Measurements from ENCODE around the gene SLC9C1. TPM values are rescaled to one million over a fixed set of nuclear protein-coding genes. Genes with fewer than 3 reads are reported as not detected.

SLC9C1 gene
- total RNA-seq, 1 donor from 2014 or later = 0.99 TPM

- H3K27me3 Mint-ChIP-seq = peaks cover 26% of the 10 kb centered on the region
- H3K27ac Mint-ChIP-seq = no peak overlapping the region
- H3K4me3 Mint-ChIP-seq = no peak overlapping the region
- peaks cover 14% of the 10 kb centered on the region for H3K36me3 Mint-ChIP-seq
- peaks cover 7% of the 10 kb centered on the region for H3K4me1 Mint-ChIP-seq (ENCODE audit: unreplicated experiment)
- no peak for TF ChIP-seq CTCF (conservative IDR thresholded peaks at IDR 0.05)
- H3K9me3 Mint-ChIP-seq = no peaks in the 10 kb centered on the region
- no peak for DNase-seq (ENCODE audit: extremely low spot score, unreplicated experiment)
These were observed 37.8 kb upstream of the SLC9C1 start for GRCh38 chr3:112331851-112332250.

- H3K9me3 Mint-ChIP-seq = no peaks in the 10 kb centered on the region
- H3K4me3 Mint-ChIP-seq = no peak overlapping the region
- H3K27me3 Mint-ChIP-seq = no peaks in the 10 kb centered on the region
- H3K4me1 Mint-ChIP-seq (ENCODE audit: unreplicated experiment) = no peaks in the 10 kb centered on the region
- DNase-seq (ENCODE audit: extremely low spot score, unreplicated experiment) = no peak
- no peak overlapping the region for H3K27ac Mint-ChIP-seq
- H3K36me3 Mint-ChIP-seq = no peaks in the 10 kb centered on the region
- TF ChIP-seq CTCF (conservative IDR thresholded peaks at IDR 0.05) = peak; percentile 82
These were observed 33.4 kb upstream of the SLC9C1 start for GRCh38 chr3:112327371-112327951.

- Mint-ChIP-seq H3K9me3 (no peaks in the 10 kb centered on the region), H3K4me1 (ENCODE audit: unreplicated experiment) (peaks cover 14% of the 10 kb centered on the region), H3K4me3 (peak overlapping the region; percentile 65), H3K36me3 (no peaks in the 10 kb centered on the region), H3K27me3 (no peaks in the 10 kb centered on the region), H3K27ac (peak overlapping the region; percentile 48)
- TF ChIP-seq CTCF (conservative IDR thresholded peaks at IDR 0.05) = no peak
- DNase-seq (ENCODE audit: extremely low spot score, unreplicated experiment) = no peak
These were observed 28.0 kb upstream of the SLC9C1 start for GRCh38 chr3:112321867-112322652.

- H3K27me3 Mint-ChIP-seq = no peaks in the 10 kb centered on the region
- no peak for TF ChIP-seq CTCF (conservative IDR thresholded peaks at IDR 0.05)
- H3K4me1 Mint-ChIP-seq (ENCODE audit: unreplicated experiment) = peaks cover 14% of the 10 kb centered on the region
- no peaks in the 10 kb centered on the region for H3K36me3 Mint-ChIP-seq
- H3K27ac Mint-ChIP-seq = no peak overlapping the region
- no peak for DNase-seq (ENCODE audit: extremely low spot score, unreplicated experiment)
- H3K9me3 Mint-ChIP-seq = no peaks in the 10 kb centered on the region
- peak overlapping the region; percentile 2 for H3K4me3 Mint-ChIP-seq
These were observed 26.7 kb upstream of the SLC9C1 start for GRCh38 chr3:112320691-112321090.

GRCh38 chr3:112319516-112320276 is 25.7 kb upstream of the SLC9C1 start:
- Mint-ChIP-seq H3K27me3 (no peaks in the 10 kb centered on the region), H3K4me1 (ENCODE audit: unreplicated experiment) (peaks cover 14% of the 10 kb centered on the region), H3K27ac (no peak overlapping the region), H3K36me3 (peaks cover 5% of the 10 kb centered on the region), H3K9me3 (peaks cover 5% of the 10 kb centered on the region), H3K4me3 (no peak overlapping the region)
- TF ChIP-seq CTCF (conservative IDR thresholded peaks at IDR 0.05) = no peak
- no peak for DNase-seq (ENCODE audit: extremely low spot score, unreplicated experiment)
